K562 (cell line): ENCODE results near the gene PDLIM4. TPM values are rescaled to one million over a fixed set of nuclear protein-coding genes. Genes with fewer than 3 reads are reported as not detected.

Source experiments
- ATF1 ChIP-seq, 2 experiments: fragments of 450-650 bp in 1 of 2; IDR thresholded peaks; 2 replicates each; pipeline ENCODE4 v1.6.1; 2016; ENCODE audit warnings: missing compliant biosample characterization in 1 of 2, missing genetic modification characterization in 1 of 2
- ATF2 ChIP-seq: sonication (generic); formaldehyde crosslinking; IDR thresholded peaks from 2 replicates; pipeline ENCODE4 v1.8.1; 2022; ENCODE audit warnings: missing genetic modification reagents
- BCOR ChIP-seq: fragments of 450-650 bp; IDR thresholded peaks from 2 replicates; pipeline ENCODE4 v1.6.1; 2016
- DPF2 ChIP-seq: fragments of 450-650 bp; IDR thresholded peaks from 2 replicates; pipeline ENCODE4 v1.6.1; 2016
- E2F4 ChIP-seq: sonication (generic); formaldehyde crosslinking; IDR thresholded peaks from 2 replicates; pipeline ENCODE4 v1.8.0; 2022; ENCODE audit warnings: mild to moderate bottlenecking, low read depth, missing genetic modification reagents
- EGR1 ChIP-seq: fragments of 450-650 bp; conservative IDR thresholded peaks from 2 replicates; pipeline ENCODE4 v1.6.1; 2017; ENCODE audit warnings: mild to moderate bottlenecking
- ELF4 ChIP-seq: fragments of 450-650 bp; formaldehyde crosslinking; IDR thresholded peaks from 2 replicates; pipeline ENCODE4 v1.4.0; 2022; ENCODE audit warnings: missing genetic modification characterization
- ERF ChIP-seq: fragments of 450-650 bp; formaldehyde crosslinking; IDR thresholded peaks from 2 replicates; pipeline ENCODE4 v1.4.0; 2020; ENCODE audit warnings: mild to moderate bottlenecking, mixed read lengths
- ESRRB ChIP-seq: fragments of 250-450 bp; sonication (Bioruptor Pico); IDR thresholded peaks from 2 replicates; pipeline ENCODE4 v1.5.0; 2020; ENCODE audit warnings: mild to moderate bottlenecking, moderate library complexity, borderline replicate concordance
- HNRNPUL1 ChIP-seq: fragments of 200-400 bp; formaldehyde crosslinking; IDR thresholded peaks from 2 replicates; pipeline ENCODE4 v1.6.1; 2017; ENCODE audit warnings: low read length
- JUND ChIP-seq, 2 experiments: IDR thresholded peaks; 2 replicates in 1 of 2; 3 replicates in 1 of 2; pipeline ENCODE4 v1.6.1; 2011; ENCODE audit warnings: borderline replicate concordance in 2 of 2, low read depth in 2 of 2, low read length in 2 of 2, improper control_type of control experiment in 1 of 2, missing biosample characterization in 1 of 2, missing genetic modification characterization in 1 of 2, missing genetic modification reagents in 1 of 2
- KDM1A ChIP-seq, 2 experiments: fragments of 450-650 bp; IDR thresholded peaks; 2 replicates each; pipeline ENCODE4 v1.6.1; 2016; ENCODE audit warnings: mild to moderate bottlenecking in 2 of 2
- MAZ ChIP-seq, 2 experiments: fragments of 450-650 bp in 1 of 2; sonication (generic) in 1 of 2; formaldehyde crosslinking; IDR thresholded peaks in 1 of 2; conservative IDR thresholded peaks in 1 of 2; 2 replicates each; pipeline versions ENCODE4 v1.4.0 to v1.5.0; 2020; ENCODE audit warnings: mild to moderate bottlenecking in 1 of 2, missing genetic modification reagents in 1 of 2
- MIER1 ChIP-seq: fragments of 450-650 bp; IDR thresholded peaks from 2 replicates; pipeline ENCODE4 v1.6.1; 2016; ENCODE audit warnings: antibody characterized with exemption, mild to moderate bottlenecking, low read depth
- RB1 ChIP-seq: fragments of 450-650 bp; IDR thresholded peaks from 2 replicates; pipeline ENCODE4 v1.6.1; 2017; ENCODE audit warnings: low read depth, mild to moderate bottlenecking
- RBM14 ChIP-seq: fragments of 200-400 bp; formaldehyde crosslinking; IDR thresholded peaks from 2 replicates; pipeline ENCODE4 v1.6.1; 2018; ENCODE audit warnings: low read depth, mild to moderate bottlenecking, low read length, moderate library complexity, borderline replicate concordance; ENCODE audit not compliant: insufficient read depth
- SMAD4 ChIP-seq: fragments of 250-450 bp; sonication (Bioruptor Pico); conservative IDR thresholded peaks from 2 replicates; pipeline ENCODE4 v1.8.0; 2021; ENCODE audit warnings: inconsistent platforms, mild to moderate bottlenecking, moderate library complexity
- SMARCA4 ChIP-seq: fragments of 450-650 bp; IDR thresholded peaks from 2 replicates; pipeline ENCODE4 v1.6.1; 2016
- THRAP3 ChIP-seq: fragments of 450-650 bp; IDR thresholded peaks from 2 replicates; pipeline ENCODE4 v1.6.1; 2016; ENCODE audit warnings: mild to moderate bottlenecking, inconsistent platforms, borderline replicate concordance
- USF1 ChIP-seq: sonication (generic); formaldehyde crosslinking; IDR thresholded peaks from 2 replicates; pipeline ENCODE4 v1.9.0; 2022; ENCODE audit warnings: mild to moderate bottlenecking, missing genetic modification reagents
- ZNF57 ChIP-seq: fragments of 450-650 bp; formaldehyde crosslinking; IDR thresholded peaks from 2 replicates; pipeline ENCODE4 v1.4.0; 2020; ENCODE audit warnings: mild to moderate bottlenecking, moderate library complexity
- ZNF740 ChIP-seq, 3 experiments: fragments of 200-800 bp in 1 of 3; sonication (Bioruptor generic) in 1 of 3; sonication (generic) in 1 of 3; formaldehyde crosslinking in 1 of 3; IDR thresholded peaks; 2 replicates each; pipeline versions ENCODE4 v1.6.1 to v1.8.0; 2016 to 2022; ENCODE audit warnings: mild to moderate bottlenecking in 2 of 3, missing compliant biosample characterization in 2 of 3, missing genetic modification characterization in 2 of 3, missing genetic modification reagents in 1 of 3
- polyA plus RNA-seq, 8 experiments: library from polyadenylated mRNA; depleted of rRNA in 4 of 8; stranded (reverse) in 5 of 8; unstranded in 3 of 8; fragments of >200 nt; fragmentation: Nextera tagmentation in 2 of 8; fragmentation: Illumina TruSeq in 1 of 8; extraction: Ambion mirVana in 2 of 8; extraction: Trizol in 1 of 8; gene quantifications; 2 replicates each; pipeline versions ENCODE4 v1.2.1 to v1.2.3, GENCODE V29; 2011 to 2014; ENCODE audit warnings: inconsistent platforms in 1 of 8, missing spikeins in 1 of 8
- total RNA-seq, 7 experiments: library from RNA; depleted of rRNA in 6 of 7; stranded (reverse); fragments of >200 nt in 6 of 7; fragmentation: Illumina TruSeq in 2 of 7; extraction: Trizol in 2 of 7; gene quantifications; 2 replicates each; pipeline versions ENCODE4 v1.2.1 to v1.2.3, GENCODE V29; 2011 to 2021; ENCODE audit warnings: low replicate concordance in 1 of 7

The PDLIM4 gene
- total and polyA plus RNA-seq, 9 of the 15 experiments (the other 6 are each of a cell fraction or from before 2014, with no cell fraction given), result 0.28 to 32.8 (median 13.1) TPM

- TF ChIP-seq E2F4, result no peak; the same call in 1 of the 2 replicates
- peak; percentile 87 to 94 for TF ChIP-seq MAZ (CRISPR knock-in tag; conservative IDR thresholded peaks at IDR 0.05 in 1 of 2, IDR thresholded peaks at IDR 0.05 in 1 of 2)
- no peak for TF ChIP-seq HNRNPUL1
- TF ChIP-seq ZNF57 (CRISPR knock-in tag), result no peak; the same call in 1 of the 2 replicates
- no peak for TF ChIP-seq MIER1
- no peak for TF ChIP-seq ESRRB (CRISPR knock-in tag)
- 0 out of 2 replicates have a peak, but pooled peaks have one; percentile 25 for TF ChIP-seq ATF2 (CRISPR knock-in tag)
- peak; percentile 85; the same call in 1 of the 2 replicates for TF ChIP-seq ERF (CRISPR knock-in tag)
- TF ChIP-seq DPF2, result peak; percentile 78
- peak; percentile 77 to 81; a peak in 2 of 4 replicates for TF ChIP-seq KDM1A (IDR thresholded peaks at IDR 0.05)
- TF ChIP-seq THRAP3, result no peak
- TF ChIP-seq ELF4, result peak; percentile 17; the same call in 1 of the 2 replicates
- peak; percentile 96 for TF ChIP-seq EGR1
- 0 out of 2 replicates have a peak, but pooled peaks have one; percentile 57 for TF ChIP-seq RBM14
- TF ChIP-seq USF1 (CRISPR knock-in tag), result no peak
- TF ChIP-seq JUND (IDR thresholded peaks at IDR 0.05; ENCODE audit: borderline replicate concordance, low read depth, low read length), result peak; percentile 61
- 0 out of 3 replicates have a peak, but pooled peaks have one; percentile 56 for TF ChIP-seq JUND (tag; IDR thresholded peaks at IDR 0.05; ENCODE audit: borderline replicate concordance, low read depth, low read length)
- no peak for TF ChIP-seq ATF1 (CRISPR knock-in tag; IDR thresholded peaks at IDR 0.05)
- TF ChIP-seq ATF1 (tag; IDR thresholded peaks at IDR 0.05), result peak; percentile 95
- peak; percentile 35 for TF ChIP-seq RB1
- TF ChIP-seq SMARCA4, result peak; percentile 62
- TF ChIP-seq ZNF740 (CRISPR knock-in tag; IDR thresholded peaks at IDR 0.05), result 0 out of 2 replicates have a peak, but pooled peaks have one; percentile 16
- TF ChIP-seq ZNF740 (tag; IDR thresholded peaks at IDR 0.05), result no peak
- TF ChIP-seq SMAD4 (CRISPR knock-in tag), result peak; percentile 86; the same call in 1 of the 2 replicates
- 0 out of 2 replicates have a peak, but pooled peaks have one; percentile 27 for TF ChIP-seq BCOR
These were observed 35.8 kb downstream of the PDLIM4 start (continued) for GRCh38 chr5:132293066-132293991.
